Daoy (cell line): ENCODE data around the gene SP8. TPM values are rescaled to one million over a fixed set of nuclear protein-coding genes. Genes with fewer than 3 reads are reported as not detected.

ENCODE experiments used
- DNase-seq: peaks from one replicate; pipeline ENCODE4 v3.0.0-alpha.2; 2015; ENCODE audit warnings: low read depth
- total RNA-seq: library from RNA; depleted of rRNA; stranded (reverse); fragments of >200 nt; shearing (Covaris generic); gene quantifications from 2 replicates; pipeline ENCODE4 v1.2.3, GENCODE V29; 2014; rRNA removed

The SP8 gene
- total RNA-seq, 1 experiment from 2014 or later = 3.1 TPM

- DNase-seq = no peak
Measured at GRCh38 chr7:20754001-20754400, 32.7 kb downstream of the SP8 start.

GRCh38 chr7:20749906-20750305, 36.8 kb downstream of the SP8 start:
- no peak for DNase-seq

GRCh38 chr7:20748853-20749252, 37.8 kb downstream of the SP8 start:
- DNase-seq = no peak

GRCh38 chr7:20747001-20747400, 39.7 kb downstream of the SP8 start:
- no peak for DNase-seq

GRCh38 chr7:20745702-20746101, 41.0 kb downstream of the SP8 start:
- no peak for DNase-seq

GRCh38 chr7:20744954-20745446, 41.7 kb downstream of the SP8 start:
- DNase-seq = peak; percentile 55

GRCh38 chr7:20742913-20743312, 43.8 kb downstream of the SP8 start:
- no peak for DNase-seq

- DNase-seq = no peak
Measured at GRCh38 chr7:20741801-20742200, 44.9 kb downstream of the SP8 start.

GRCh38 chr7:20738518-20739481, 47.9 kb downstream of the SP8 start:
- DNase-seq = no peak

GRCh38 chr7:20737840-20738448, 48.7 kb downstream of the SP8 start:
- no peak for DNase-seq

GRCh38 chr7:20735346-20736065, 51.2 kb downstream of the SP8 start:
- DNase-seq = no peak

Other genes starting within 250 kb of the SP8 start
- not detected in 2 replicates for gene ABCB5, start 171.2 kb downstream of the SP8 start, total RNA-seq